H9 (cell line): ENCODE measurements around the gene SDK1. TPM values are rescaled to one million over a fixed set of nuclear protein-coding genes. Genes with fewer than 3 reads are reported as not detected.

Experiments
- DNase-seq: peaks from one replicate; pipeline ENCODE4 v3.0.0-alpha.2; 2017
- H2AFZ ChIP-seq: one replicate; pipeline ENCODE4 v1.6.1; 2013; ENCODE audit warnings: mild to moderate bottlenecking, low read length, control low read depth, moderate library complexity
- H2AK5ac ChIP-seq: 2 replicates; pipeline ENCODE4 v1.6.1; 2013; ENCODE audit warnings: low read length, control low read depth, mixed read lengths; ENCODE audit not compliant: insufficient read length
- H2BK120ac ChIP-seq: one replicate; pipeline ENCODE4 v1.6.1; 2013; ENCODE audit warnings: low read depth, mild to moderate bottlenecking, low read length, control low read depth, inconsistent platforms; ENCODE audit not compliant: poor library complexity, severe bottlenecking
- H2BK12ac ChIP-seq: 2 replicates; pipeline ENCODE4 v1.6.1; 2013; ENCODE audit warnings: low read length, control low read depth, mixed read lengths, low read depth; ENCODE audit not compliant: insufficient read length
- H2BK15ac ChIP-seq: 2 replicates; pipeline ENCODE4 v1.6.1; 2013; ENCODE audit warnings: low read depth, low read length, control low read depth
- H2BK20ac ChIP-seq: one replicate; pipeline ENCODE4 v1.6.1; 2013; ENCODE audit warnings: low read depth, mild to moderate bottlenecking, low read length, control low read depth, inconsistent platforms; ENCODE audit not compliant: poor library complexity, severe bottlenecking
- H2BK5ac ChIP-seq: 2 replicates; pipeline ENCODE4 v1.6.1; 2013; ENCODE audit warnings: low read length, control low read depth, mixed read lengths; ENCODE audit not compliant: insufficient read length
- H3K14ac ChIP-seq: 2 replicates; pipeline ENCODE4 v1.6.1; 2013; ENCODE audit warnings: low read length, control low read depth; ENCODE audit not compliant: insufficient read depth
- H3K18ac ChIP-seq: 2 replicates; pipeline ENCODE4 v1.6.1; 2013; ENCODE audit warnings: low read depth, mild to moderate bottlenecking, mixed read lengths, low read length, control low read depth; ENCODE audit not compliant: insufficient read length
- H3K23ac ChIP-seq: 2 replicates; pipeline ENCODE4 v1.6.1; 2013; ENCODE audit warnings: low read length, control low read depth, mixed read lengths, low read depth; ENCODE audit not compliant: insufficient read length
- H3K23me2 ChIP-seq: 2 replicates; pipeline ENCODE4 v1.6.1; 2013; ENCODE audit warnings: low read depth, mild to moderate bottlenecking, mixed read lengths, low read length, control low read depth; ENCODE audit not compliant: insufficient read length, poor library complexity, severe bottlenecking
- H3K27ac ChIP-seq: 2 replicates; pipeline ENCODE4 v1.5.1; 2013; ENCODE audit warnings: low read length, control low read depth, mixed read lengths, low read depth; ENCODE audit not compliant: insufficient read length
- H3K27me3 ChIP-seq: 2 replicates; pipeline ENCODE4 v1.6.1; 2013; ENCODE audit warnings: low read length, control low read depth, inconsistent platforms; ENCODE audit not compliant: insufficient read depth
- H3K4ac ChIP-seq: 2 replicates; pipeline ENCODE4 v1.6.1; 2013; ENCODE audit warnings: low read depth, mild to moderate bottlenecking, control low read depth, inconsistent platforms, low read length, moderate library complexity
- H3K4me1 ChIP-seq: 2 replicates; pipeline ENCODE4 v1.6.1; 2013; ENCODE audit warnings: low read length, control low read depth, inconsistent platforms; ENCODE audit not compliant: insufficient read depth
- H3K4me2 ChIP-seq: 2 replicates; pipeline ENCODE4 v1.6.1; 2013; ENCODE audit warnings: low read length, control low read depth, mixed read lengths; ENCODE audit not compliant: insufficient read length, insufficient read depth
- H3K56ac ChIP-seq: 2 replicates; pipeline ENCODE4 v1.6.1; 2013; ENCODE audit warnings: low read depth, mild to moderate bottlenecking, mixed read lengths, low read length, control low read depth; ENCODE audit not compliant: insufficient read length
- H3K79me1 ChIP-seq: 2 replicates; pipeline ENCODE4 v1.6.1; 2013; ENCODE audit warnings: low read depth, mild to moderate bottlenecking, moderate library complexity, low read length, control low read depth, inconsistent platforms; ENCODE audit not compliant: insufficient read depth, poor library complexity, severe bottlenecking
- H3K79me2 ChIP-seq: 2 replicates; pipeline ENCODE4 v1.6.1; 2013; ENCODE audit warnings: low read length, control low read depth, inconsistent platforms; ENCODE audit not compliant: insufficient read depth
- H3K9ac ChIP-seq: 2 replicates; pipeline ENCODE4 v1.6.1; 2013; ENCODE audit warnings: low read length, control low read depth, mixed read lengths; ENCODE audit not compliant: insufficient read length; ENCODE audit errors: extremely low read depth
- H3K9me3 ChIP-seq: one replicate; pipeline ENCODE4 v1.6.1; 2013; ENCODE audit warnings: low read depth, low read length, inconsistent platforms; ENCODE audit not compliant: control insufficient read depth
- H3T11ph ChIP-seq: one replicate; pipeline ENCODE4 v1.6.1; 2013; ENCODE audit warnings: mild to moderate bottlenecking, low read length, control low read depth, inconsistent platforms
- H4K20me1 ChIP-seq: one replicate; pipeline ENCODE4 v1.6.1; 2013; ENCODE audit not compliant: control insufficient read depth, insufficient read length, insufficient read depth
- H4K5ac ChIP-seq: 2 replicates; pipeline ENCODE4 v1.6.1; 2013; ENCODE audit warnings: low read depth, mild to moderate bottlenecking, mixed read lengths, low read length, control low read depth; ENCODE audit not compliant: insufficient read length
- H4K8ac ChIP-seq: replicated peaks from 2 replicates; pipeline ENCODE4 v1.6.1; 2013; ENCODE audit warnings: low read length, control low read depth, mixed read lengths, low read depth; ENCODE audit not compliant: insufficient read length
- H4K91ac ChIP-seq: 2 replicates; pipeline ENCODE4 v1.6.1; 2013; ENCODE audit warnings: low read depth, mild to moderate bottlenecking, moderate library complexity, mixed read lengths, low read length, control low read depth; ENCODE audit not compliant: insufficient read length
- H3K27ac Mint-ChIP-seq, 3 experiments: 2 replicates in 2 of 3; 3 replicates in 1 of 3; pipeline ENCODE4 v1.8.0; 2020 to 2021; ENCODE audit warnings: mixed read lengths in 3 of 3, mild to moderate bottlenecking in 1 of 3, moderate library complexity in 1 of 3
- H3K27me3 Mint-ChIP-seq: 2 replicates; pipeline ENCODE4 v1.8.0; 2021; ENCODE audit warnings: low read depth, mild to moderate bottlenecking, moderate library complexity, mixed read lengths
- H3K36me3 Mint-ChIP-seq, 3 experiments: 2 replicates in 2 of 3; 3 replicates in 1 of 3; pipeline ENCODE4 v1.8.0; 2020 to 2021; ENCODE audit warnings: low read depth in 3 of 3, mixed read lengths in 3 of 3; ENCODE audit not compliant: insufficient read depth in 1 of 3
- H3K4me1 Mint-ChIP-seq, 2 experiments: 2 replicates each; pipeline ENCODE4 v1.8.0; 2020; ENCODE audit warnings: mixed read lengths in 2 of 2
- H3K4me3 Mint-ChIP-seq, 2 experiments: 2 replicates in 1 of 2; 3 replicates in 1 of 2; pipeline ENCODE4 v1.8.0; 2020 to 2021; ENCODE audit warnings: mild to moderate bottlenecking in 2 of 2, mixed read lengths in 2 of 2, moderate library complexity in 1 of 2
- H3K9me3 Mint-ChIP-seq, 2 experiments: 2 replicates in 1 of 2; 3 replicates in 1 of 2; pipeline ENCODE4 v1.8.0; 2020; ENCODE audit warnings: mild to moderate bottlenecking in 2 of 2, mixed read lengths in 2 of 2, moderate library complexity in 1 of 2
- WGBS: extraction: QIAGEN DNeasy Blood & Tissue Kit; methylation state at CpG from one replicate; pipeline ENCODE4 v1.1.7; 2013; ENCODE audit warnings: missing lambda C conversion rate, low lambda C conversion rate, mixed read lengths; ENCODE audit not compliant: insufficient read length; ENCODE audit errors: extremely low coverage; 5-methylcytosine and 5-hydroxymethylcytosine counted together
- total RNA-seq: library from RNA; stranded (reverse); gene quantifications from 2 replicates; pipeline ENCODE4 v1.2.1, GENCODE V29; 2021
- TF ChIP-seq, protein P1 (sequence below): fragments of 200-600 bp; sonication (generic); conservative IDR thresholded peaks from 3 replicates; pipeline ENCODE4 v1.8.0; 2021; ENCODE audit warnings: antibody characterized with exemption, mild to moderate bottlenecking

Gene SDK1
- total RNA-seq, 1 experiment from 2014 or later: 8.7 TPM

DNA sequence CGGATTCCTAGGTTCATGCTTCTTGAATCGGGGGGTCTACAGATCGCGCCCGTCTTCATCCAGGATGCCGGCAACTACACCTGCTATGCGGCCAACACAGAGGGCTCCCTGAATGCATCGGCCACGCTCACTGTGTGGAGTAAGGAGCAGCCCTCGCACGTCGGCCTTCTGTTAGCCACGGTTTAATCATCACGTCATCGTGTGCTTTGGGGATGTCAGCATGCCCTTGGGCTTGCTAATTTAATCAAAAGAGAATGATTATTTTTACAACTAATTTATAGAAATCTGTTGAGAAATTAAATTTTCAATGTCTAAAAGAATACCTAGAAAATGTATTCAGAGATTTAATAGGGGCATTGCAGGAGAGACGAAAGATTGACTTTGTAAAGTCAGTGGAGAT, 668.2 kb downstream of the SDK1 start:
- Histone ChIP-seq H4K20me1 (no peaks in the 10 kb centered on the region), H4K91ac (no peak overlapping the region), H3K4me1 (no peaks in the 10 kb centered on the region), H2BK12ac (no peak overlapping the region), H2BK120ac (no peak overlapping the region), H4K8ac (no peak overlapping the region), H4K5ac (no peak overlapping the region), H3K14ac (no peak overlapping the region), H3K4ac (no peak overlapping the region), H3K79me1 (no peaks in the 10 kb centered on the region), H3K23ac (no peak overlapping the region), H3K79me2 (no peaks in the 10 kb centered on the region), H2BK20ac (no peak overlapping the region), H2BK15ac (no peak overlapping the region), H3K18ac (no peak overlapping the region), H3K4me2 (no peak overlapping the region), H3T11ph (no peak overlapping the region), H2AK5ac (no peak overlapping the region), H2AFZ (no peak overlapping the region), H3K27ac (no peak overlapping the region), H3K27me3 (no peaks in the 10 kb centered on the region), H3K9ac (no peak overlapping the region), H2BK5ac (no peak overlapping the region), H3K23me2 (no peaks in the 10 kb centered on the region), H3K56ac (no peak overlapping the region), H3K9me3 (no peaks in the 10 kb centered on the region)
- Mint-ChIP-seq H3K27ac (no peak overlapping the region), H3K9me3 (no peaks in the 10 kb centered on the region), H3K4me1 (peaks cover 12 to 15% of the 10 kb centered on the region in 2 experiments), H3K4me3 (no peak overlapping the region), H3K27me3 (no peaks in the 10 kb centered on the region), H3K36me3 (peaks cover under 1 to 9% (median 7%) of the 10 kb centered on the region in 3 experiments; a peak in 5 of 7 replicates)
- no CpG with 5 or more reads among the region's 16 CpGs for WGBS
- no peak for DNase-seq
- TF ChIP-seq, protein P1, sequence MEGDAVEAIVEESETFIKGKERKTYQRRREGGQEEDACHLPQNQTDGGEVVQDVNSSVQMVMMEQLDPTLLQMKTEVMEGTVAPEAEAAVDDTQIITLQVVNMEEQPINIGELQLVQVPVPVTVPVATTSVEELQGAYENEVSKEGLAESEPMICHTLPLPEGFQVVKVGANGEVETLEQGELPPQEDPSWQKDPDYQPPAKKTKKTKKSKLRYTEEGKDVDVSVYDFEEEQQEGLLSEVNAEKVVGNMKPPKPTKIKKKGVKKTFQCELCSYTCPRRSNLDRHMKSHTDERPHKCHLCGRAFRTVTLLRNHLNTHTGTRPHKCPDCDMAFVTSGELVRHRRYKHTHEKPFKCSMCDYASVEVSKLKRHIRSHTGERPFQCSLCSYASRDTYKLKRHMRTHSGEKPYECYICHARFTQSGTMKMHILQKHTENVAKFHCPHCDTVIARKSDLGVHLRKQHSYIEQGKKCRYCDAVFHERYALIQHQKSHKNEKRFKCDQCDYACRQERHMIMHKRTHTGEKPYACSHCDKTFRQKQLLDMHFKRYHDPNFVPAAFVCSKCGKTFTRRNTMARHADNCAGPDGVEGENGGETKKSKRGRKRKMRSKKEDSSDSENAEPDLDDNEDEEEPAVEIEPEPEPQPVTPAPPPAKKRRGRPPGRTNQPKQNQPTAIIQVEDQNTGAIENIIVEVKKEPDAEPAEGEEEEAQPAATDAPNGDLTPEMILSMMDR: no peak
